ENCODE measurements around the gene PRKCH. TPM values are rescaled to one million over a fixed set of nuclear protein-coding genes. Genes with fewer than 3 reads are reported as not detected.

Gene PRKCH
- total RNA-seq, 3 donors from 2014 or later = 27.0 to 41.3 (median 34.0) TPM

- no peak for TF ChIP-seq POLR2A (IDR thresholded peaks at IDR 0.05)
- no peak for TF ChIP-seq CTCF (IDR thresholded peaks at IDR 0.05)
- no peak for TF ChIP-seq POLR2AphosphoS5 (IDR thresholded peaks at IDR 0.05)
- no peaks in the 10 kb centered on the region for H3K9me3 ChIP-seq
- no peaks in the 10 kb centered on the region for H3K27me3 ChIP-seq
- intact Hi-C loops (cut with DNase I; ENCODE audit: low total_unique reads) = no loop called here
- H3K27ac ChIP-seq = no peak overlapping the region
- peaks cover 0 to 4% of the 10 kb centered on the region in 2 donors for H3K4me1 ChIP-seq
- no peak for DNase-seq (ENCODE audit: low spot score in 2 of 2)
- H3K36me3 ChIP-seq = no peaks in the 10 kb centered on the region
- no peak overlapping the region for H3K4me3 ChIP-seq
These were observed 242.7 kb downstream of the PRKCH start for GRCh38 chr14:61563880-61564617.

- H3K27ac ChIP-seq = no peak overlapping the region
These were observed 243.3 kb downstream of the PRKCH start for GRCh38 chr14:61564618-61565091.

GRCh38 chr14:61565181-61565580, 243.8 kb downstream of the PRKCH start:
- DNase-seq (ENCODE audit: low spot score in 2 of 2) = no peak
- TF ChIP-seq POLR2AphosphoS5 (IDR thresholded peaks at IDR 0.05) = no peak
- no peak for TF ChIP-seq CTCF (IDR thresholded peaks at IDR 0.05)
- no peak for TF ChIP-seq POLR2A (IDR thresholded peaks at IDR 0.05)
- intact Hi-C loops (cut with DNase I; ENCODE audit: low total_unique reads) = loop anchor here (1.0 kb wide), 1 partner anchor 95 kb away; no protein-coding TSS in a partner anchor

More at GRCh38 chr14:61564618-61565091, 243.3 kb downstream of the PRKCH start:
- H3K9me3 ChIP-seq = no peaks in the 10 kb centered on the region
- no peak for DNase-seq (ENCODE audit: low spot score in 2 of 2)
- peaks cover 4% of the 10 kb centered on the region in 2 donors for H3K4me1 ChIP-seq
- H3K36me3 ChIP-seq = no peaks in the 10 kb centered on the region
- no peaks in the 10 kb centered on the region for H3K27me3 ChIP-seq
- TF ChIP-seq POLR2A (IDR thresholded peaks at IDR 0.05) (no peak), POLR2AphosphoS5 (IDR thresholded peaks at IDR 0.05) (no peak), CTCF (IDR thresholded peaks at IDR 0.05) (no peak)
- H3K4me3 ChIP-seq = no peak overlapping the region
- intact Hi-C loops (cut with DNase I; ENCODE audit: low total_unique reads) = loop anchor here (1.0 kb wide), 1 partner anchor 94 kb away; no protein-coding TSS in a partner anchor

GRCh38 chr14:61565836-61566536, 244.6 kb downstream of the PRKCH start:
- intact Hi-C loops (cut with DNase I; ENCODE audit: low total_unique reads) = loop anchor here (1.0 kb wide), 1 partner anchor 96 kb away; no protein-coding TSS in a partner anchor
- no peak overlapping the region for H3K4me3 ChIP-seq
- peak overlapping the region in 1 of 2 donors; percentile 27 for H3K27ac ChIP-seq
- peaks cover 9 to 12% of the 10 kb centered on the region in 2 donors for H3K4me1 ChIP-seq
- no peaks in the 10 kb centered on the region for H3K36me3 ChIP-seq
- H3K27me3 ChIP-seq = no peaks in the 10 kb centered on the region
- TF ChIP-seq POLR2A (IDR thresholded peaks at IDR 0.05) (no peak), CTCF (IDR thresholded peaks at IDR 0.05) (no peak), POLR2AphosphoS5 (IDR thresholded peaks at IDR 0.05) (no peak)
- no peaks in the 10 kb centered on the region for H3K9me3 ChIP-seq
- no peak for DNase-seq (ENCODE audit: low spot score in 2 of 2)

More at GRCh38 chr14:61565181-61565580, 243.8 kb downstream of the PRKCH start:
- Histone ChIP-seq H3K27ac (no peak overlapping the region), H3K27me3 (no peaks in the 10 kb centered on the region), H3K36me3 (no peaks in the 10 kb centered on the region), H3K4me3 (no peak overlapping the region), H3K4me1 (peaks cover 5 to 9% of the 10 kb centered on the region in 2 donors), H3K9me3 (no peaks in the 10 kb centered on the region)

Measured in breast epithelium (tissue), 4 donors.